ENCODE data around the gene EPAS1. TPM values are rescaled to one million over a fixed set of nuclear protein-coding genes. Genes with fewer than 3 reads are reported as not detected.

Gene EPAS1
- total RNA-seq, 1 donor from 2014 or later: not detected

GRCh38 chr2:46340740-46341420, 43.7 kb downstream of the EPAS1 start:
- H3K27ac Mint-ChIP-seq (ENCODE audit: unreplicated experiment): no peak overlapping the region
- TF ChIP-seq CTCF (IDR thresholded peaks at IDR 0.05; ENCODE audit: partially characterized antibody, unreplicated experiment): no peak
- peaks cover 26% of the 10 kb centered on the region for H3K4me1 Mint-ChIP-seq (ENCODE audit: low read depth, unreplicated experiment)
- peaks cover 4% of the 10 kb centered on the region for H3K9me3 Mint-ChIP-seq (ENCODE audit: unreplicated experiment)
- H3K36me3 Mint-ChIP-seq (ENCODE audit: unreplicated experiment): no peaks in the 10 kb centered on the region
- H3K4me3 Mint-ChIP-seq (ENCODE audit: unreplicated experiment): no peak overlapping the region
- no peak for DNase-seq
- peaks cover 4% of the 10 kb centered on the region for H3K27me3 Mint-ChIP-seq (ENCODE audit: unreplicated experiment)

DNA sequence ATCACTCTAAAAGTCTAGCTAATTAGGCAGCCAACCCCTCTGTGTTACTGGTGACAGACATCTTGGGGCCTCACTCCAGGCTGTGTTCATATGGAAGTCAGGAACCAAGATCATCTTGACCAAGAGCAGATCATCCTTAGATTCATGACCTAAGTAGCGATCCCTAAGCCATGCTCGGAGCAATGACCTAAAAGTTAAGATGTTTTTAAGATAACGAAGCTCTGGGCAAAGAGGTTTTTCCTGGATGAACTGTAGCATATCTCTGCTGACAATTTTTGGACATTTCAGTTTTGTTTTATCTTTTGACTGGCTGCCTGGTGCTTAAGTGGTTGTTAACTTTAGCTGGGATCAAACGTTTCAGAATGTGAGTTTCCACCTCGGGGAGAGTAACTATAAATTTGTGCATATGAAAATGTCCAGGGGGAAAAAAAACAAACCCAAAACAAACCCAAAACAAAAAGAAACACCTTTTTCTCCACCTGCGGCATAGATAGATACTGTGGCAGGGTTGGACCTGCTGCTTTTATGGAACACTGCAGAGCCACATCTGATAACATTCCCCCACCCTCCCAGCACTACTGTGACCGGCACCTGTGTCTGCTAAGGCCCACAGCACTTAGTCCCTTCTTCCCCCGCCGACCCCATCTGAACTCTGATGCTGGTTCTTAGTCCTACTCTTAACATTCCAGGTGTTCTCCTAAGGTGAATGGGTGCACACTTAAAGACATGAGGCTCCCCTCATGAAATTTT, 45.5 kb downstream of the EPAS1 start:
- H3K36me3 Mint-ChIP-seq (ENCODE audit: unreplicated experiment): no peaks in the 10 kb centered on the region
- no peaks in the 10 kb centered on the region for H3K9me3 Mint-ChIP-seq (ENCODE audit: unreplicated experiment)
- H3K27me3 Mint-ChIP-seq (ENCODE audit: unreplicated experiment): peaks cover 9% of the 10 kb centered on the region
- no peak overlapping the region for H3K4me3 Mint-ChIP-seq (ENCODE audit: unreplicated experiment)
- TF ChIP-seq CTCF (IDR thresholded peaks at IDR 0.05; ENCODE audit: partially characterized antibody, unreplicated experiment): no peak
- H3K27ac Mint-ChIP-seq (ENCODE audit: unreplicated experiment): no peak overlapping the region
- H3K4me1 Mint-ChIP-seq (ENCODE audit: low read depth, unreplicated experiment): peaks cover 11% of the 10 kb centered on the region
- DNase-seq: no peak

DNA sequence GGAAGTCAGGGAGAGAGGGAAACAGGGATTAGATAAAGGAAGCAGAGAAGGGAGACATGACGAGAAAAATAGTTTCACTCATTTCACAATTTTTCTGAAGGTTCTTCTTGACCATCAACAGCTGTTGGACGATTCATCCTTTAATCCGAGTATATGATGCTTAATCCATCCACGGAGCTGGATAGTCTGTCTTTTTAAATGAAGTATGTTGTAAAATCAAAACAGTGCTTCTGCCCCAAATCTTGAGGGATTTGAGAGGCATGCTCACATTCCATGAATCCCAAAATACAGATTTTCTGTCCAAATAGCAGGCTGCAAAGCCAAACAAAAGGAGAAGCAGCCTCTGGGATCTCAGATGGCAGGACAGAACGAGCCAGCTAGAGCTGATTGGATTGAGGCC, 47.5 kb downstream of the EPAS1 start:
- Mint-ChIP-seq H3K4me3 (ENCODE audit: unreplicated experiment) (no peak overlapping the region), H3K4me1 (ENCODE audit: low read depth, unreplicated experiment) (peaks cover 8% of the 10 kb centered on the region), H3K27ac (ENCODE audit: unreplicated experiment) (no peak overlapping the region), H3K9me3 (ENCODE audit: unreplicated experiment) (no peaks in the 10 kb centered on the region), H3K27me3 (ENCODE audit: unreplicated experiment) (peaks cover 6% of the 10 kb centered on the region), H3K36me3 (ENCODE audit: unreplicated experiment) (no peaks in the 10 kb centered on the region)
- TF ChIP-seq CTCF (IDR thresholded peaks at IDR 0.05; ENCODE audit: partially characterized antibody, unreplicated experiment): no peak
- DNase-seq: no peak

DNA sequence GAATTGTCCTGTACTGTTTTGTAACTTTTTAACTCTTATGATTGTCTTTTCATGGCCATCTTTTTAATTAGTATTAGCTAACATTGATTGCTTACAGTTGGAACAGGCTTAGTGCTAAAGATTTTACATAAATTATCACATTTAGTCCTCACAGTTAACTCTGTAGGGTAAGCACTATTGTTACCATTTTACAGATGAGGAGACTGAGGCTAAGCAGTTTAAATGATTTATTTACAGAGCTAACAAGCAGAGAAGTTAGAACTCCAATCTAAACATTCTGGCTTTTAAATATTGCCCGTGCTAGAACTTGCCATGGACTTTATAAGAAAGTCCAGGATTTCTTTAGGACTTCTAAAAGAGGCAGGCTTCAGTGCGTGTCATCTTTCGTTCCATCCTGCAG, 48.6 kb downstream of the EPAS1 start:
- Mint-ChIP-seq H3K27me3 (ENCODE audit: unreplicated experiment) (peaks cover 6% of the 10 kb centered on the region), H3K4me3 (ENCODE audit: unreplicated experiment) (no peak overlapping the region), H3K4me1 (ENCODE audit: low read depth, unreplicated experiment) (peaks cover 4% of the 10 kb centered on the region), H3K36me3 (ENCODE audit: unreplicated experiment) (no peaks in the 10 kb centered on the region), H3K27ac (ENCODE audit: unreplicated experiment) (no peak overlapping the region), H3K9me3 (ENCODE audit: unreplicated experiment) (no peaks in the 10 kb centered on the region)
- TF ChIP-seq CTCF (IDR thresholded peaks at IDR 0.05; ENCODE audit: partially characterized antibody, unreplicated experiment): no peak
- DNase-seq: no peak

DNA sequence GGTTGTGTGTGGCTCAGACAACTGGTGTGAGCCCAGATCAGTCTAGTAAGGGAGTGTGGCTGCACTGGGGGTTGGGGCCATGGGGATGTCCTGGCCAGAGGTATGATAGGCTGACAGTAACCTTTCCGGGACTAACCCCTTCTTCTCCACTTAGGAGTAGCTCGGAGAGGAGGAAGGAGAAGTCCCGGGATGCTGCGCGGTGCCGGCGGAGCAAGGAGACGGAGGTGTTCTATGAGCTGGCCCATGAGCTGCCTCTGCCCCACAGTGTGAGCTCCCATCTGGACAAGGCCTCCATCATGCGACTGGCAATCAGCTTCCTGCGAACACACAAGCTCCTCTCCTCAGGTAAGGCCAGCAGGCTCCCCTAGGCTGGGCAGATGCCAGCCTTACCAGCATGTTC, 49.5 kb downstream of the EPAS1 start:
- Mint-ChIP-seq H3K4me1 (ENCODE audit: low read depth, unreplicated experiment) (peaks cover 4% of the 10 kb centered on the region), H3K27me3 (ENCODE audit: unreplicated experiment) (peaks cover 6% of the 10 kb centered on the region), H3K36me3 (ENCODE audit: unreplicated experiment) (no peaks in the 10 kb centered on the region), H3K9me3 (ENCODE audit: unreplicated experiment) (no peaks in the 10 kb centered on the region), H3K27ac (ENCODE audit: unreplicated experiment) (no peak overlapping the region), H3K4me3 (ENCODE audit: unreplicated experiment) (no peak overlapping the region)
- DNase-seq: no peak
- no peak for TF ChIP-seq CTCF (IDR thresholded peaks at IDR 0.05; ENCODE audit: partially characterized antibody, unreplicated experiment)

Data from glutamatergic neuron (in vitro differentiated cells).